GM12801 (cell line): ENCODE measurements around the gene ATE1.

Experiments used
- CTCF ChIP-seq: IDR thresholded peaks from one replicate; pipeline ENCODE4 v1.5.1; 2011; ENCODE audit warnings: control low read depth; ENCODE audit not compliant: insufficient read length; ENCODE audit errors: extremely low read depth

ATE1 gene

DNA sequence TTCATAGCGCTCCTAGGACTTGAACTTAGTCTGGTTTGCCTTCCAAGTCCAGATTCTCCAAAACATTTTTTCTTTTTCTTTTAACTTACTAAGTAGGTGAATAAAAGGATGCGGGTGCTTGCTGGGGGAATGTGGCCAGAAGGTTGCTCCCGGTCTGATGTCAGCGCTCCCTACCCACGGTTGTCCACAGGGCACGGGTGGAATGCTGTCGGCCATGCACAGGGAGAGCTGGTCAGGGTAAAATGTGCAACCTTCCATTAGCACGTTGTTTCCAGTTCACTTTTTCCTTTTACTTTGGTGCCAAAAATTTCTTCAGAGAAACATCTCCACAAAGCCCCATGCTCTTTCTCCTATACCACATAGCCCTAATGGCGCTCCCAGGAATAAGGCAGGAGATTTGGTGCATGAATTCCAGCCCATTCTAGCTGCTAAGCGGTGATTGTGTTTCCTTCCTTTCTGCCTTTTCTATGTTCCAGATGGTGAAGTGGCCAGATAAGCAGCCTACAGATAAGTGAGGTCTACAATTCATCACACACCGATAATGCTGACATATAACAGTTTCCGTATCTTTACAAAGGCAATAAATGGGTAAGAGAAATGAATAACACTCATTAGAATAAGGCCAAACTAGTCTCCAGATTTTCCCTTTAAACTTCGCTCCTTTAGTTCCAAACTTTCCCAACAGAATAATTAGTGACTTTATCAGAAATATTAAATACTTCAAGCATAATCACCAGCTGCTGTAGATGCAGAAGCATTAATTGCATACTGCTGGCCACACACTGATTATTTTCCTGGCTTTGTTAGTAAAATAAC is 191.3 kb downstream of the ATE1 start:
- no peak for TF ChIP-seq CTCF

- TF ChIP-seq CTCF: no peak
These were observed 192.6 kb downstream of the ATE1 start for GRCh38 chr10:121735263-121735662.

GRCh38 chr10:121734589-121735045 is 193.2 kb downstream of the ATE1 start:
- TF ChIP-seq CTCF: no peak

DNA sequence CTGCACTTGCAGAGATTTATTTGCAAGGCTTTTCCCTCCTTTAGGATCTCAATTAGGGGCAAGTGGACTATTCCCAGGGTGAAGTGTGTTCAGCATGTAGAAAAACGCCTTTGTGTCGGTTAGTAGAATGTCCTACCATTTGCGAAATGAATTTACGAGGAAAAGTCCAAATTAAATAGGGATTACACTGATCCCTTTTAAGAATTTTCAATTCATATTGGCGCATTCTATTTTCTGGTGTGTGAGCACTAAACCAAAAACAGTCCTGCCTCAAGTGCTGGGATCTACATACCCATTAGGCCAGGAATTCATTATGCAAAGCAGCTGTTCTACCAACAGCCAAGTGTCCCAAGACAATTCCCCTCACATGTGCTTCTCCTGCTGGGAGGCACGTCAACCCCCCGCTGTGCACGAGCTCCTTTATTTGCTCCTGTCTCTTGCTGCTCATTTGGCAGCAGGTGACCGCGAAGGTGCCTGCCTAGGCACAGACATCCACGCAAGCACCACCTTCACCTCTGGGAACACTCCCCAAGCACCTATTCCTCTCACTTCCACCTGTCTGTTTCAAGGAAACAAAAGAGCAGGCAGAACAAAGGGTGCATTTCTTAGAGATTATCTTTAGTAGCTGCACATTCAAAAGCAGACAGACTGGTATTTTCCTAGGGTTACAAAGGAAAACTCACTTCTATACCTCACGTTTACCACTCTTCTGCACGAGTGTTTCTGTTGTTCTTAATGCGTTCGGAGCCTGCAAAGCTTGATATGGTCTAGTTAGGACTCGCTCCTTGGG is 195.0 kb downstream of the ATE1 start:
- TF ChIP-seq CTCF: no peak

DNA sequence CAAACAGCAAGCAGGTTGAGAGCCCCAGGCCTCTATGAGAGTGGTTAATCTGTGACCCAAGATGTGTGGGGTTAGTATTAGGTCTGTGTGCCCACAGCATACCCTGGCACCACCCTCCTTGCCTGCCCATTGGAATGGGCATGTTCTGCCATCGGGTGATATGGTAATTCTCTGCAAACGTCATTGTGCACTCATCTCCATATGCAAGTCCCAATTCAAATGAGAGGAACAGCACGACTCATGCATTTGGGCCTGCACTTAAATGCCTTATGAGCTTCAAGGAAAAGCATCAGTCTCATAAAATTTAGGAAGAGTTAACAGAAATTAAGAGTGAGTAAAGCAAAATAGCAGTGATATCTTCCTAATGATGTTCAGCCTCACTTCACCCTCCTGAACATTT is 195.7 kb downstream of the ATE1 start:
- no peak for TF ChIP-seq CTCF

DNA sequence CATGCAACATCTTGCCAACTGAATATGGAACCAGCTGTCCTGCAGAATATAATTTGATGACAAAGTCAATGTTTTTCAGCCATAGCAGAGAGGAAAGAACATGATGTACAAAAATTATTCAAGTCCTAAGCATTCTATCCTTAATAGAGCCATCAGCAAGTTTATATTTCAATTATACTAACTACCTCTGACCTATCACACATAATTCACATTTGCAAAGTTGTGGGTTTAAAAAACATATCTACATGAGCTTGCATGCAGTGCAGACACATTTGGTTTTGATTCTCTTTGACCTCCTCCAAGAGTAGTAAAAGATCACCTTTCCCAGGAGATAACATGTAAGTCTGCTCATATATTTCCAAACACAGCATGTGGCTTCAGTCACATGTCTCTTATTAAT is 203.5 kb downstream of the ATE1 start:
- no peak for TF ChIP-seq CTCF

DNA sequence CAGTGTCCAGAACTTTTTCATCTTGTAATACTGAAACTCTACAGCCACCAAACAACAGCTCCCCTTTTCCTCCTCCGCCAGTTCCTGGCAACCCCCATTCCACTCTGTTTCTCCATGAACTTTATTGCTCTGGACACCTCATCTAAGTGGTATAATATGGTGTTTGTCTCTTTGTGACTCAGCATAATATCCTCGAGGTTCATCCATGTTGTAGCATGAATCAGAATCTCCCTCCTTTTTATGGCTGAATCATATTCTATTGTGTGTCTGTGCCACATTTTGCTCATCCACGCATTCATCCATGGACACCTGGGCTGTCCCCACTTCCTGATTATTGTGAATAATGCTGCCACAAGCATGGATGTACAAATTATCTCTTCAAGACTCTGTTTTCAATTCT is 205.2 kb downstream of the ATE1 start:
- TF ChIP-seq CTCF: no peak
